Astrocyte of the cerebellum (primary cell): Measurements from ENCODE around the gene RAD23B.

Experiments
- DNase-seq: peaks from one replicate; pipeline ENCODE4 v3.0.0-alpha.2; 2011; ENCODE audit warnings: low read depth
- H3K4me3 ChIP-seq: 2 replicates; pipeline ENCODE4 v1.5.1; 2011; ENCODE audit warnings: mild to moderate bottlenecking, low read depth, low read length, moderate library complexity
- in situ Hi-C: cut with HindIII; loops from 2 replicates; pipeline ENCODE4 v1.10.0; 2017; ENCODE audit warnings: low sequenced_read_pairs
- TF ChIP-seq, protein P1 (sequence below): IDR thresholded peaks from 2 replicates; pipeline ENCODE4 v1.5.1; 2012; ENCODE audit warnings: low read length, low read depth, moderate library complexity, mild to moderate bottlenecking; ENCODE audit errors: missing control alignments

Gene RAD23B

DNA sequence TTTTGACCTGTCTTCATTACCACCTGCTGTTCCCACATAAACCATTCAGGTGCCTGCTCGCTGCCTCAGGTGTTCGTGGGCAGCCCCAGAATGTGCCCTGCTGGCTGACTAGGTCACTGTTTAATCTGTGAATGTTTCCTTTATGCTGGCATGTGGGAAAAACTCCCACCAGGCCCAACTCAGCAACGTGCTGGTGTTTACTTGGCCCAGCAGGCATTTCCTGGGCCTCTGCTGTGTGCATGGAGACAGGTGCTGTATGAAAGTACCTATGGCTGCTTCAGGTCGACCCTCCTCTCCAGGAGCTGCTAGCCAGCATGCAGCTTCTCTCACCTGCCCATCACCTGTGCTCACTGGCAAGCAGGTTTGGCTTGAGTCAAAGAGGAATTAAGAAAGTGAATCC lies 65.8 kb downstream of the RAD23B start:
- no peak for DNase-seq
- in situ Hi-C loops, result loop anchor here (10.0 kb wide), 1 partner anchor 1416 kb away; no protein-coding TSS in a partner anchor
- TF ChIP-seq, protein P1, sequence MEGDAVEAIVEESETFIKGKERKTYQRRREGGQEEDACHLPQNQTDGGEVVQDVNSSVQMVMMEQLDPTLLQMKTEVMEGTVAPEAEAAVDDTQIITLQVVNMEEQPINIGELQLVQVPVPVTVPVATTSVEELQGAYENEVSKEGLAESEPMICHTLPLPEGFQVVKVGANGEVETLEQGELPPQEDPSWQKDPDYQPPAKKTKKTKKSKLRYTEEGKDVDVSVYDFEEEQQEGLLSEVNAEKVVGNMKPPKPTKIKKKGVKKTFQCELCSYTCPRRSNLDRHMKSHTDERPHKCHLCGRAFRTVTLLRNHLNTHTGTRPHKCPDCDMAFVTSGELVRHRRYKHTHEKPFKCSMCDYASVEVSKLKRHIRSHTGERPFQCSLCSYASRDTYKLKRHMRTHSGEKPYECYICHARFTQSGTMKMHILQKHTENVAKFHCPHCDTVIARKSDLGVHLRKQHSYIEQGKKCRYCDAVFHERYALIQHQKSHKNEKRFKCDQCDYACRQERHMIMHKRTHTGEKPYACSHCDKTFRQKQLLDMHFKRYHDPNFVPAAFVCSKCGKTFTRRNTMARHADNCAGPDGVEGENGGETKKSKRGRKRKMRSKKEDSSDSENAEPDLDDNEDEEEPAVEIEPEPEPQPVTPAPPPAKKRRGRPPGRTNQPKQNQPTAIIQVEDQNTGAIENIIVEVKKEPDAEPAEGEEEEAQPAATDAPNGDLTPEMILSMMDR, result no peak
- H3K4me3 ChIP-seq, result no peak overlapping the region

GRCh38 chr9:107350443-107350842 lies 67.4 kb downstream of the RAD23B start:
- no peak overlapping the region for H3K4me3 ChIP-seq
- TF ChIP-seq, protein P1, result no peak
- in situ Hi-C loops, result no loop called here
- DNase-seq, result no peak

DNA sequence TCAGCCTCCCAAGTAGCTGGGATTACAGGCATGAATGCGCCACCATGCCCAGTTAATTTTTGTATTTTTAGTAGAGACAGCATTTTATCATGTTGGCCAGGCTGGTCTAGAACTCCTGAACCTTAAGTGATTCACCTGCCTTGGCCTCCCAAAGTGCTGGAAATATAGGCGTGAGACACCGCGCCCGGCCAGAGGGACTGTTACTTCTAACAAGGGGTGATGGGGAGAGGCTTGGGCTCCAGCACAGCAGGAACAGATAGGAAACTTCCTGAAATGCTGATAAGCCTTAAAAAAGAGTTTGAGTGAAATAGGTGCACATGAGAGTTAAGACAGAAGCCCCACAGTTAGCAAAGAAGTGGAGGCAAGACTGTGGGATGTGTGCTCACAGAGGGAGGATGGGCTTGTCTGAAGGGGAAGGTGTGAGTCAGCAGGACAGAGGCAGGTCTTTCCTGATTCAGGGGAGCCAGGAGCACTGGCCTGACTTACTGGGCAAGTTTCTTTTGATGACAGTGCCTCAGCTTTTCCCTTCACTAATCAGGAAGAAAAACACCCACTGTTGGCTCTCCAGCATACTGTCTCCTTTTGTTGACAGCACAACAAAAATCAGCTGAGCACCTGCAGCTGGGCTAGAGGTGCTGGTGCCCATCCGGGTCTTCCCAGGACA lies 68.4 kb downstream of the RAD23B start:
- DNase-seq, result no peak
- no peak overlapping the region for H3K4me3 ChIP-seq
- TF ChIP-seq, protein P1, result no peak
- in situ Hi-C loops, result no loop called here

GRCh38 chr9:107355394-107355793 lies 72.3 kb downstream of the RAD23B start:
- in situ Hi-C loops, result no loop called here

DNA sequence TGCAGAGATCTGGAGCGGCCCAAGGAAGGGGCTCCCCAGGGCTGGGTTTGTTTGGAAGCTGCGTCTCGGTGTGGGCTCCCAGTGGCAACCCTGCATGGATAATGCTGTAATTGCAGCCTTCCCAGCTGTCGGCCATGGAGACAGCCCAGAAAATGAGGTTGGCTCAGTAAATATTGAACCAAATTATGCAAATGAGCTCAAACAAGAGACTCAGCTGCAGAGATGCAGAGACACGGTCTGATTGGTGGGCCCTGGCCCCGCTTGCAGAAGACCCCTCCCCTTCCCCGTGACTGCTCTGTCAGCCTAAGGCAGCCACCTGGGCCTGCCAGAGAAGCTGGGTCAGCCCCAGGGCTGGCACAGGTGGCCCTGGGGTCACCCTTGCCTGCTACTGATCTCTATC lies 75.9 kb downstream of the RAD23B start:
- in situ Hi-C loops, result no loop called here
- no peak overlapping the region for H3K4me3 ChIP-seq
- TF ChIP-seq, protein P1, result no peak
- DNase-seq, result no peak

More at GRCh38 chr9:107355394-107355793, 72.3 kb downstream of the RAD23B start:
- no peak for DNase-seq
- no peak overlapping the region for H3K4me3 ChIP-seq
- TF ChIP-seq, protein P1, result no peak

- TF ChIP-seq, protein P1, result no peak
- no peak for DNase-seq
- no peak overlapping the region for H3K4me3 ChIP-seq
- in situ Hi-C loops, result no loop called here
Measured at GRCh38 chr9:107360098-107360497, 77.0 kb downstream of the RAD23B start.

DNA sequence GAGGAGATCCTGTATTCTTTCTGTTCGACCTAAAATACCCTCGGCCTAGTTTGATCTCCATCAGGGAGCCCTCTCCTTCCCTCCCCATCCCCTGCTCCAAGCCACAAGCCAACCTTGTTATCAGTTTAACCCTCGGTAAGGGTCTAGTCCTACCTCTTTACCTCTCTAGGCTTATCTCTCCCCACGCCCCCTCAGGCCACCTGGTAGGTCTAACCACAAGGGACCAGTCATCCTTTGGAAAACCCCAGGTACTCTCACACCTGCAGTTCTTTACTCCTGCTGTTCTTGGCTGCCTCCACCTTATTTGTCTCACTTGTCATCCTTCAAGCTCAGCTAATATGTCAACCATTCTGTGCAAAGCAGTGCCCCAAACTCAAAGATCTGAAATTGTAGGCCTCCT lies 78.7 kb downstream of the RAD23B start:
- in situ Hi-C loops, result no loop called here
- no peak for DNase-seq
- TF ChIP-seq, protein P1, result no peak
- H3K4me3 ChIP-seq, result no peak overlapping the region
